Stimulated activated naive CD8-positive, alpha-beta T cell treated with anti-CD3 and anti-CD28 coated beads, Interleukin-15, amount 100 ng/mL, for 72 hours (primary cell): ENCODE data around the gene AKAP1.

Experiments
- ATAC-seq: fragments of 150-1000 bp; cut with Tn5 transposase; 2 replicates; pipeline ENCODE4 v1.10.0; 2021; ENCODE audit warnings: mild to moderate bottlenecking, moderate library complexity
- DNase-seq, 2 donors: peaks; one replicate each; pipeline ENCODE4 v3.0.0; 2021 to 2022
- H3K27ac Mint-ChIP-seq, 2 donors: one replicate each; pipeline ENCODE4 v1.8.0; 2022; ENCODE audit warnings: mild to moderate bottlenecking in 2 of 2, mixed read lengths in 2 of 2, moderate library complexity in 2 of 2
- H3K27me3 Mint-ChIP-seq: one replicate; pipeline ENCODE4 v1.8.0; 2022; ENCODE audit warnings: mixed read lengths
- H3K4me1 Mint-ChIP-seq: one replicate; pipeline ENCODE4 v1.8.0; 2022; ENCODE audit warnings: mild to moderate bottlenecking, mixed read lengths
- H3K4me3 Mint-ChIP-seq, 2 donors: one replicate each; pipeline ENCODE4 v1.8.0; 2022; ENCODE audit warnings: mild to moderate bottlenecking in 2 of 2, mixed read lengths in 2 of 2, moderate library complexity in 1 of 2
- H3K9me3 Mint-ChIP-seq, 2 donors: one replicate each; pipeline ENCODE4 v1.8.0; 2022; ENCODE audit warnings: mixed read lengths in 2 of 2

AKAP1 gene, protein sequence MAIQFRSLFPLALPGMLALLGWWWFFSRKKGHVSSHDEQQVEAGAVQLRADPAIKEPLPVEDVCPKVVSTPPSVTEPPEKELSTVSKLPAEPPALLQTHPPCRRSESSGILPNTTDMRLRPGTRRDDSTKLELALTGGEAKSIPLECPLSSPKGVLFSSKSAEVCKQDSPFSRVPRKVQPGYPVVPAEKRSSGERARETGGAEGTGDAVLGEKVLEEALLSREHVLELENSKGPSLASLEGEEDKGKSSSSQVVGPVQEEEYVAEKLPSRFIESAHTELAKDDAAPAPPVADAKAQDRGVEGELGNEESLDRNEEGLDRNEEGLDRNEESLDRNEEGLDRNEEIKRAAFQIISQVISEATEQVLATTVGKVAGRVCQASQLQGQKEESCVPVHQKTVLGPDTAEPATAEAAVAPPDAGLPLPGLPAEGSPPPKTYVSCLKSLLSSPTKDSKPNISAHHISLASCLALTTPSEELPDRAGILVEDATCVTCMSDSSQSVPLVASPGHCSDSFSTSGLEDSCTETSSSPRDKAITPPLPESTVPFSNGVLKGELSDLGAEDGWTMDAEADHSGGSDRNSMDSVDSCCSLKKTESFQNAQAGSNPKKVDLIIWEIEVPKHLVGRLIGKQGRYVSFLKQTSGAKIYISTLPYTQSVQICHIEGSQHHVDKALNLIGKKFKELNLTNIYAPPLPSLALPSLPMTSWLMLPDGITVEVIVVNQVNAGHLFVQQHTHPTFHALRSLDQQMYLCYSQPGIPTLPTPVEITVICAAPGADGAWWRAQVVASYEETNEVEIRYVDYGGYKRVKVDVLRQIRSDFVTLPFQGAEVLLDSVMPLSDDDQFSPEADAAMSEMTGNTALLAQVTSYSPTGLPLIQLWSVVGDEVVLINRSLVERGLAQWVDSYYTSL

DNA sequence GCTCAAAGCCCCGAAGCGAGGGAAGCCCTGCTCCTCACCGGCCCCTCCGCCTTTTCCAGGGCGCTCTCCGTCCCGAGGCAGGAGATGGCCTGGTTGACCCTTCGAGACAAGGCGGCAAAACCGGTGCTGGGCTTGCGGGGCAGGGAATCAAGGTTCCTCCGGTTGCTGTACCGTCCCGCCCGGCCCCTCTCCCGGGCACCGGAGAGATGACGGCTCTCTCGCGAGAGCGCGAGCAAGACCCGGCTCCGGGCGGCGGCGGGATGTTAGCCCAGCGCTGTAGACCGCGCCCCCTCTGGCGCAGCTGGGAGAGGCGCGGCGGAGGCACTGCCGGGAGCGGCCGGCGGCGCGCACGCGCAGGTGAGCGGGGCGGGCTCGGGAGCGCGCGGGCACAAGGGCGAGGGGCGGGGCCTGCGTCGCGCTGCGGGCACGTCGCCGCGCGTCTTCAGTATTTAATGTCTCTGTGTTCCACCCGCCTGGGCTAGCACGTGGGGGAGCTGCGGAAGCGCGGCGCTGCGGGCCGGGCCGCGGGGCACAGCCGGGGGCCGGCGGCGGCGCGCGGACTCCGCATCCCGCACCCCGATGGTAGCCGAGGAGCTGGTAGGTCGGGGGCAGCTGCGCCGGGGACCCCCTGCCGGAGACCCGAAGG lies at the start of gene AKAP1:
Gene AKAP1 (plus strand): TSS at position 445 of the 646 bp plus-strand sequence. CDS start 20,219 bp downstream, outside the sequence.
- Mint-ChIP-seq H3K9me3 (no peaks in the 10 kb centered on the region), H3K27me3 (no peaks in the 10 kb centered on the region), H3K27ac (peak within 1 kb of the TSS; percentile 94 to 96), H3K4me1 (peaks cover 46% of the 10 kb centered on the region), H3K4me3 (peak within 1 kb of the TSS; percentile 89 to 97)
- peak; percentile 97 to 98 for DNase-seq
- peak; percentile 96 for ATAC-seq

DNA sequence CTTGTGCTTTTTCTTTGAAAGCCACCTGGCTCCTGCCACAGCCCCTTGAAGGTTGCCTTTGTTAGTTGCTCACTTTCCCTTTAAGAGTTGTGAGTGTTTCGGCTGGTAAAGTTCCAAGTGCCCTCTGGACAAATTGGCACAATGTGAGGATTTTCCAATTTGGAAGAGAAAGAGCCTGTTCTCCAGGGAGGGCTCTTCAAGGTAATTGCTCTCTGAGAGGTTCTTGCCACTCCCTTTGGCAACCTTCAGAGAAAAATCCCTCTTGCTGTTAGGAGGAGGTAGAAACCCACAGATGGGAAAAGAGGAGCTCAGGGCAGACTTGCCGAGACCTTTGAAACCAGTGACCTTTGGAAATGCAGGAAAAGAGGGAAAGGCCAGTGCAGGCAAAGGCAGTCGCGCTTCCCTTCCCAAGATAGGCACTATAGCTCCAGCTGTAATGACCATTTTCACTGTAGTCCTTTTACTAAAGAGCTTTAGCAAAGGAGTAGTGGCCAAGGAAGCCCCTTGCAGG lies 49.0 kb upstream of the AKAP1 start:
- no peaks in the 10 kb centered on the region for H3K9me3 Mint-ChIP-seq
- no peak for DNase-seq
- H3K27ac Mint-ChIP-seq, result peak overlapping the region in 1 of 2 donors; percentile 49
- H3K4me3 Mint-ChIP-seq, result no peak overlapping the region
- no peaks in the 10 kb centered on the region for H3K4me1 Mint-ChIP-seq
- ATAC-seq, result no peak
- peaks cover 36% of the 10 kb centered on the region for H3K27me3 Mint-ChIP-seq

DNA sequence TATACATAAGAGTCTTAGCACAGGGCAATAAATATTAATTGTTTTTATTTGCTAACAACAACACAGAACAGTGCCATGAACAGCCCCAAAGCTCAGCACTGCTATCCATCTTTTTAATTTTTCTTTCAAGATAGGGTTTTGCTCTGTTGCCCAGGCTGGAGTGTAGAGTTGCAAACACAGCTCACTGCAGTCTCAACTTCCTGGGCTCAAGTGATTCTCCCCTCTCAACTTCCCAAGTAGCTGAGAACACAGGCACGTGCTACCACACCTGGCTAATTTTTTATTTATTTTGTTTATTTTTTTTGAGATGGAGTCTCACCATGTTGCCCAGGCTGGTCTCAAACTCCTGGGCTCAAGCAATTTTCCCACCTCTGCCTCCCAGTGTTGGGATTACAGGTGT lies 47.6 kb upstream of the AKAP1 start:
- Mint-ChIP-seq H3K4me3 (no peak overlapping the region), H3K9me3 (no peaks in the 10 kb centered on the region)

GRCh38 chr17:57038486-57038885 lies 46.6 kb upstream of the AKAP1 start:
- H3K27me3 Mint-ChIP-seq, result peaks cover 47% of the 10 kb centered on the region
- no peaks in the 10 kb centered on the region for H3K4me1 Mint-ChIP-seq
- no peaks in the 10 kb centered on the region for H3K9me3 Mint-ChIP-seq
- no peak for DNase-seq
- ATAC-seq, result no peak
- H3K4me3 Mint-ChIP-seq, result no peak overlapping the region
- no peak overlapping the region for H3K27ac Mint-ChIP-seq

More for the DNA sequence above, 47.6 kb upstream of the AKAP1 start:
- no peaks in the 10 kb centered on the region for H3K4me1 Mint-ChIP-seq
- H3K27ac Mint-ChIP-seq, result no peak overlapping the region
- H3K27me3 Mint-ChIP-seq, result peaks cover 36% of the 10 kb centered on the region
- DNase-seq (no peak), ATAC-seq (no peak)

DNA sequence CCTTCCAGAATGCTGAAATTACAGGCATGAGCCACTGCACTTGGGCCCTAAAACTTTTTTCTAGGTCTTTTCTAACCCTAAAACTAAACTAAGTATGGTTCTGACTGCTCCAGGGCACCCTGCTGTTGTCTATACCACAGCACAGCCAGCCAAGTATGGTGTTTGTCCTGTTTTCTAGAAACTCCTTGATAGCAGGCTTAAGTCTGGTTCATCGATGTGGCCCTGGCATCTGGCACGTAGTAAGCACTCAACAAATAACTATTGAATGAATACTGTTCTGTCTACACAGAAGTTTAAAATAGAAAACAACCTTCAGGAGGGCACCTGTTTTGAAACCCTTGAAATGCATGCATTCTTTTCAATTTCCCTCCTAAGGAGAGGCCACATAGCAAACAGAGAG lies 44.5 kb upstream of the AKAP1 start:
- H3K27me3 Mint-ChIP-seq, result peaks cover 68% of the 10 kb centered on the region
- ATAC-seq (no peak), DNase-seq (no peak)
- no peak overlapping the region for H3K4me3 Mint-ChIP-seq
- peaks cover 6% of the 10 kb centered on the region for H3K4me1 Mint-ChIP-seq
- no peaks in the 10 kb centered on the region for H3K9me3 Mint-ChIP-seq
- H3K27ac Mint-ChIP-seq, result no peak overlapping the region

- peaks cover 76% of the 10 kb centered on the region for H3K27me3 Mint-ChIP-seq
- no peak overlapping the region for H3K27ac Mint-ChIP-seq
- peaks cover 24% of the 10 kb centered on the region for H3K4me1 Mint-ChIP-seq
- H3K4me3 Mint-ChIP-seq, result no peak overlapping the region
- H3K9me3 Mint-ChIP-seq, result no peaks in the 10 kb centered on the region
- no peak for DNase-seq
- no peak for ATAC-seq
Measured at GRCh38 chr17:57043276-57043675, 41.8 kb upstream of the AKAP1 start.

- H3K9me3 Mint-ChIP-seq, result no peaks in the 10 kb centered on the region
- H3K4me1 Mint-ChIP-seq, result peaks cover 24% of the 10 kb centered on the region
- peaks cover 59% of the 10 kb centered on the region for H3K27me3 Mint-ChIP-seq
- H3K4me3 Mint-ChIP-seq, result peak overlapping the region; percentile 84 to 86
- peak in 1 of 2 donors; percentile 15 for DNase-seq
- no peak overlapping the region for H3K27ac Mint-ChIP-seq
- peak; percentile 4 for ATAC-seq
Measured at GRCh38 chr17:57044976-57045867, 39.8 kb upstream of the AKAP1 start.

- H3K4me1 Mint-ChIP-seq, result peaks cover 24% of the 10 kb centered on the region
- H3K4me3 Mint-ChIP-seq, result peak overlapping the region; percentile 84 to 86
- DNase-seq (peak; percentile 17 to 34), ATAC-seq (peak; percentile 76)
- peaks cover 59% of the 10 kb centered on the region for H3K27me3 Mint-ChIP-seq
- peak overlapping the region; percentile 19 to 52 for H3K27ac Mint-ChIP-seq
- no peaks in the 10 kb centered on the region for H3K9me3 Mint-ChIP-seq
Measured at GRCh38 chr17:57045868-57046704, 39.0 kb upstream of the AKAP1 start.

- Mint-ChIP-seq H3K4me3 (peak overlapping the region; percentile 84 to 86), H3K27ac (peak overlapping the region in 1 of 2 donors; percentile 4), H3K4me1 (peaks cover 24% of the 10 kb centered on the region), H3K9me3 (no peaks in the 10 kb centered on the region), H3K27me3 (peaks cover 59% of the 10 kb centered on the region)
- no peak for DNase-seq
- no peak for ATAC-seq
Measured at GRCh38 chr17:57046749-57047148, 38.3 kb upstream of the AKAP1 start.

DNA sequence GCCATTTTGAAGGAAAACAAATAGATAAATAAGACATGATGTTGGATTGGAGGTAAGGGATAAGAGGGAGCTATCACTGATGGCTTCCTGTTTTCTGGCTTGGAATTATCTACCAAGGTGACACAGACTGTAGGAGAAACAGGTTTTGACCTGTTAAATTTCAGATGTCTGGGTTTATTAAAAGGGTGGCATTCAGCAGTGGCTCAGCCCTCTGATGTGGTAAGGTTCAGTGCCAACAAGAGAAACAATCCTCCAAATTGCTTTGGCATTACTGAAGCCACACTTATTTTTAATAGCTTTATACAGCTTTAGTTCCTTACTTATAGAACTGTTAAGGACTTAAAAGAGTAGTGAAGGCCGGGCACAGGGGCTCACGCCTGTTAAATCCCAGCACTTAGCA lies 37.0 kb upstream of the AKAP1 start:
- Mint-ChIP-seq H3K27ac (no peak overlapping the region), H3K27me3 (peaks cover 52% of the 10 kb centered on the region), H3K9me3 (no peaks in the 10 kb centered on the region), H3K4me1 (peaks cover 24% of the 10 kb centered on the region), H3K4me3 (no peak overlapping the region)
- DNase-seq, result no peak
- no peak for ATAC-seq

GRCh38 chr17:57050306-57050705 lies 34.7 kb upstream of the AKAP1 start:
- Mint-ChIP-seq H3K27me3 (peaks cover 30% of the 10 kb centered on the region), H3K27ac (no peak overlapping the region), H3K9me3 (no peaks in the 10 kb centered on the region), H3K4me3 (no peak overlapping the region), H3K4me1 (peaks cover 29% of the 10 kb centered on the region)
- ATAC-seq (no peak), DNase-seq (no peak)

DNA sequence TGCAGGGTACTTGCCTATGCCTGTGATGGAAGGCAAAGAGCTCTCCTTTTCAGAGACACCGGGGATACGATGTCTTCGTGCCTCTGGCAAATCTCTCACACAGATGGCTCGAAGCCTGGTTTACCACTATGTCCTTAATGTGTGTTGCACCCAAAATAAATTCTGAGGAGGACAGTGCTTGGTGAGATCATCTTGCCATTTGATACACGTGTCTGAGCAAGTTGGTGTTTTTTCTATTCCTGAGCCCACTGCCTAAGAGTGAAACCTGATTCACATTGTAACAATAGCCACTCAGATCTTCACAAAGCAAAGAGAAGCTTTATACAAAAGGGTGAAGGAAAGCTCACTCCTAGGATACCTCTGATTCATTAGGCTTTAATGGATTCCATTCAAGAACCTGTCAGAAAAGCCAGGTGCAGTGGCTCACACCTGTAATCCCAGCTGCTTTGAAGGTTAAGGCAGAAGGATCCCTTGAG lies 33.1 kb upstream of the AKAP1 start:
- Mint-ChIP-seq H3K4me1 (peaks cover 15% of the 10 kb centered on the region), H3K9me3 (no peaks in the 10 kb centered on the region), H3K27me3 (peaks cover 14% of the 10 kb centered on the region), H3K4me3 (no peak overlapping the region), H3K27ac (no peak overlapping the region)
- ATAC-seq (no peak), DNase-seq (no peak)

DNA sequence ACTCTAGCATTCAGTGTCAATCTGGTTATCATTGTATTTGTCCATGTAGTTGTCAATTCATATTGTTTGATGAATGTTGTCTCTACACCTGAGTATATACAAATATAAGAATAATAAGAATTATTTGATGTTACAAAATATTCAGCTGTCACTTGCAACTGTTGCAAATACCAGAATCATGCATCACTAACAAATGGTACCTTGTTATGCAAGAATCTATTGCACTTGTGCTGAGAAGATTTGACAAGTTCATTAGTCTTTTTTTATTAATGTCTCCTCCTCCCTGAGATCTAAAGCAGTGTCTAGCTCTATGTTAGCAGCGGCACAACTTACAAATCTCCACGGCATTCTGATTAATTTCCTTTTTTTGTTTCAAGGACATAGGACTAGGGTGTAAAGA lies 22.2 kb upstream of the AKAP1 start:
- ATAC-seq (no peak), DNase-seq (no peak)
- Mint-ChIP-seq H3K27ac (no peak overlapping the region), H3K27me3 (peaks cover 7% of the 10 kb centered on the region), H3K4me1 (no peaks in the 10 kb centered on the region), H3K9me3 (no peaks in the 10 kb centered on the region), H3K4me3 (no peak overlapping the region)

DNA sequence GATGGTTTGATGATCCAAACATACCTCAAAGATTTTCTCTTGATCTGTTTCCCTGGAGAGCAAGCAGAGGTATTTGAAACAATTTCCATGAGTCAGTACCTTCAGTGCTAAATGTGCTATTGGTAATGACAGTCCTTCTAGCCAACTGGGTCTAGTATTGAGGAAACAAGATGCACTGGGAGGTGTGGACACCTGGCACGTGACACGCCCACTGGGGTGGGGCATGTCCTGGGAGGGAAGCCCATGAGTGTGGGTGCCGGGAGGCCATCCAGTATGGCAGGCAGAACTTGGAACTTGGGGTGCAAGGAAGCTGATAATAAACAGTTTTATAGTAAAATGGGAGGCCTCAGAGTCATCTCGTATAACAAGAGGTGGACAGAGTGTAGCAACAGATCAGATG lies 17.9 kb upstream of the AKAP1 start:
- Mint-ChIP-seq H3K27ac (no peak overlapping the region), H3K4me1 (no peaks in the 10 kb centered on the region)
- DNase-seq, result no peak

More for the DNA sequence above, 17.9 kb upstream of the AKAP1 start:
- no peak for ATAC-seq
- Mint-ChIP-seq H3K4me3 (no peak overlapping the region), H3K27me3 (peaks cover 7% of the 10 kb centered on the region), H3K9me3 (no peaks in the 10 kb centered on the region)
